GM12892 (cell line): Measurements from ENCODE around the gene SLC8A1.

Experiments used
- POLR2A ChIP-seq: IDR thresholded peaks from 2 replicates; pipeline ENCODE4 v1.6.1; 2011; ENCODE audit warnings: low read depth, low read length, control low read depth
- POLR2AphosphoS5 ChIP-seq: IDR thresholded peaks from 2 replicates; pipeline ENCODE4 v1.6.1; 2011; ENCODE audit warnings: low read depth, low read length, control low read depth

DNA sequence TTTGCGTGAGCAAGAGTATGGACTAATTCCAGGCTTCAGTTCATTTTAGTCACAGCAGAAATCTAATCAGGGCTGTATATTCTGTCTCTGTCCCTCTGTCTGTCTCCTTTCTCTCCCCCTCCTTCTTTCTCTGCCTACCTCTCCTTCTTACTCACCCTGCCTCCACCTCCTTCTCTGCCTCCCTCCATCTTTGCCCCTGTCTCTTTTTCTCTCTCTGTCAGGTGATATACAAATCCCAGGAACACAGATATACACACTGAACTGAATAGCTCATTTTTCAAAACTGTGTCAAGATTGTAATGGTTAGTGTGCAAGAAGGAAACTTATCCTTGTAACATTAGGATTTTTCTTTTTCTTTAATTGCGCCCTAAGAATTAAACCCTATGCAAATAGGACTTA, 32.5 kb downstream of the SLC8A1 start:
- TF ChIP-seq POLR2A (no peak), POLR2AphosphoS5 (no peak)
